AG20443 (cell line): ENCODE data around the gene LBR.
A peak's percentile ranks its signal among the peaks of the same experiment; 100 is the strongest.
"Not testable (repeated sequence)": the region's sequence is repeated elsewhere in the genome, so short reads cannot be mapped to it uniquely, and the experiment has no call there.

Experiments
- DNase-seq: peaks from one replicate; pipeline ENCODE4 v3.0.0; 2012; ENCODE audit warnings: low spot score, mixed read lengths

LBR gene

GRCh38 chr1:225427235-225428067, at the start of gene LBR:
Gene LBR (minus strand): TSS chr1:225428038. CDS start chr1:225424075, 3,963 bp downstream.
- peak; percentile 60 for DNase-seq

GRCh38 chr1:225477296-225477911, 49.6 kb upstream of the LBR start:
- no peak for DNase-seq

DNA sequence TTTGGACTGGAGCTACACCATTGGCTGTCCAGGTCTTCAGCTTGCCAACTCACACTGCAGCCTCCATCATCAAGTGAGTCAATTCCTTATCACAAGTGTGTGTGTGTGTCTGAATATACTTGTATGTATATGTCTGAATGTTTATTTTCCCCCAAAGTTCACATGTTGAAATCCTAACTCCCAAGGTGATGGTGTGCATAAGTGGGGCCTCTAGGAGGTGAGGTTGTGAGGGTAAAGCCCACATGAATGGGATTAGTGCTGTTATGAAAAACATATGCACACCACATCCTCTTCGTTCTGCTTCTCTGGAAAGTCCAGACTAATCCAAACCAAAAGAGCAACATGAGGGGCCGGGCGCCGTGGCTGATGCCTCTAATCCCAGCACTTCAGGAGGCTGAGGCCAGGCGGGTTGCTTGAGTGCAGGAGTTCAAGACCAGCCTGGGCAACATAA, 48.7 kb upstream of the LBR start:
- DNase-seq: no peak

DNA sequence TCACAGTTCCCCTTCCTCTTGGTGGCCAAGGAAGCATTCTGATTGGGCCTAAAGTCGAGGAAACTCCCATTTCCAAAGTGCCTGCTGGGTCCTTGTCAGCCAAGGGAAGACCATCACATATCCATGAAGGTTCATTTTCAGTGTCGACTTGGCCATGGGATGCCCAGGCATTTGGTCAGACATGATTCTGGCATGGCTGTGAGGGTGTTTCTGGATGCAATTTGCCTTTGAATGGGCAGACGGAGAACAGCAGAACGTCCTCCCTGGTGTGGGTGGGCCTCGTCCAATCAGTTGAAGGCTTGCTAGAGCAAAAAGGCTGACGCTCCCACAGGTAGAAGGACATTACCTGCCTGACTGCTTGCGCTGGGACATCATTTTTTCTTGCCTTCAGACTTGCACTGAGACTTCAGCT, 48.3 kb upstream of the LBR start:
- no peak for DNase-seq

DNA sequence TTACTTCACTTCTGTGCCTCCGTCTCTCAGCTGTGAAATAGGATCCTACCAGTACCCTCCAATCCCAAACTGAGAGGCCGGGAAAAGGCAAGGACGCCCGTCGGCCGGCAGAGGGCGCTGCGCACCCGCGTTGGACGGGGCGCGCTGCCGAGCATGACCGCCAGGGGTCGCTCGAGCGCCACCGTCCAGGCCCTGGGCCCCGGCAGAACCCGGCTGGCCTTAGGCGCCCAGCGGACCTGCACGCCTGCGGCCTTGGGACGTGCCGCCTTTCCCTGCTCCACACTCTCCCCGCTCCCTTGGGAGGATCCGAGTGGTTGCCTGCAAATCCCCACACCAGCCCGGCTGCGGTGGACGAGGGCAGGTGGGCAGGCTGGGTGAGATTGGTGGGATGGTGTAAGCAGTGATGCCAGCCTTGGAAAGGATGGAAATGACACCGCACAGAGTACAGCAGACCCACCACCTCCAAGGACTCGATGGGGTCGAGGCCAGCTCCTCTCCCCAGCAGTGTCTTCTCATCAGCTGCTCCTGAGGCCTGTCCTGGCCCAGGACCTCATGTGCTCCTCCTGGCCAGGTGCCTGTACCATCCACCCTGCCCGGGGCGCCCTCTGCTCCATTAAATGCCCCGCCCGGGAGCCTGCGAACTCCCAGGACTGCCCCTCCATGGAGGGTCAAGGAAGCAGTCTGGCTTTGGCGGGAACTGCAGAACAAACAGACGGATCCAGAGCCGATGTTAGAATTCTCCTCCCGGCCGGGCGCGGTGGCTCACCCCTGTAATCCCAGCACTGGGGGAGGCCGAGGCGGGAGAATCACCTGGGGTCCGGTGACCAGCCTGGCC, 47.4 kb upstream of the LBR start:
- DNase-seq: peak; percentile 92

DNA sequence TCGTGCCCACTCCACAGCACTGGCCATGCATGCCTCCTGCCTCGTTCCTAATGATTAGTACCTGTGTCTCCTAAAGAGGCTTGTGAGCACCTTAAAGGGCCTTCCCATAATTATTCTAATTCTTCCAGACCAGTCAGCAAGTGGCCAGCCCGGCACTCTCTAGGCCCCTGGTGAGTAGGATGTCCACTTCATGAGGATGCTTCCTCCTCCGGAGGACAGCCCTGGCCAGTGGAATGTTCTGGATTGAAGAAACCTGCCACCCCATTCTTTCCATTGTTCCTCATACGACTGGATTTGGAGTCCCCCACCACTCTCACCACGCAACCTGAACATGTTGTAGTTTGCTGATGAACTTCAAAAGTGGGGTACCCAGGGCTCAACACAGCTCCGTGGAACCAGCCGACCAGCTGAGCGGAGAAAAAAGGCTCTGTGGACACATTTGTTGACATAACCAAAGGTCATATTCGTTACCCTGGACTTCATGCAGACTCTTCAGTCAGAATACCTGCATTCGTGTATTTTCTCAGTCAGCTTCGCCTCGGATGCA, 46.7 kb upstream of the LBR start:
- DNase-seq: peak; percentile 9

- DNase-seq: peak; percentile 3
Measured at GRCh38 chr1:225473676-225474438, 46.0 kb upstream of the LBR start.

DNA sequence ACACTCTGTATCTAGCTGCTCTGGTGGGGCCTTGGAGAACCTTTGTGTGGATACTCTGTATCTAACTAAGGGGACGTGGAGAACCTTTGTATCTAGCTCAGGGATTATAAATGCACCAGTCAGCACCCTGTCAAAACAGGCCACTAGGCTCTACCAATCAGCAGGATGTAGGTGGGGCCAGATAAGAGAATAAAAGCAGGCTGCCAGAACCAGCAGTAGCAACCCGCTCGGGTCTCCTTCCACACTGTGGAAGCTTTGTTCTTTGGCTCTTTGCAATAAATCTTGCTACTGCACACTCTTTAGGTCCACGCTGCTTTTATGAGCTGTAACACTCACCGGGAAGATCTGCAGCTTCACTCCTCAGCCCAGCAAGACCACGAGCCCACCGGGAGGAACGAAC, 45.4 kb upstream of the LBR start:
- DNase-seq: not testable (repeated sequence)

GRCh38 chr1:225471453-225472301, 43.8 kb upstream of the LBR start:
- no peak for DNase-seq

DNA sequence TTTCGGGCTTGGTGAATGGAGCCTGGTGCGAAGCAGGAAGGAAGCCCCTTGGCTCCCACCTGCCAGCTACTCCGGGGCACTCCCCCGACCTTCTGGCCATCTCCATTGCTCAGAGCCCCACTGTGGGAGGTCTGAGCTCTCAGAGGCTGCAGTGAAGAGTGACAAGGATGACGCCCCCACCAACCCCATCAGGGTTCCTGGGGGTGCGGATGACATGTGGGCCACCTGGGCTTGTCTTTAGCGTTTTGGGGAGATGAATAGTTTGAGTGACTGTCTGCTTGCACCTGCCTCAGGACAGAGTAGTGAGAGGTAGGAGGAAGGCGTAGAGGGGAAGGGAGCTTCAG, 43.2 kb upstream of the LBR start:
- no peak for DNase-seq

DNA sequence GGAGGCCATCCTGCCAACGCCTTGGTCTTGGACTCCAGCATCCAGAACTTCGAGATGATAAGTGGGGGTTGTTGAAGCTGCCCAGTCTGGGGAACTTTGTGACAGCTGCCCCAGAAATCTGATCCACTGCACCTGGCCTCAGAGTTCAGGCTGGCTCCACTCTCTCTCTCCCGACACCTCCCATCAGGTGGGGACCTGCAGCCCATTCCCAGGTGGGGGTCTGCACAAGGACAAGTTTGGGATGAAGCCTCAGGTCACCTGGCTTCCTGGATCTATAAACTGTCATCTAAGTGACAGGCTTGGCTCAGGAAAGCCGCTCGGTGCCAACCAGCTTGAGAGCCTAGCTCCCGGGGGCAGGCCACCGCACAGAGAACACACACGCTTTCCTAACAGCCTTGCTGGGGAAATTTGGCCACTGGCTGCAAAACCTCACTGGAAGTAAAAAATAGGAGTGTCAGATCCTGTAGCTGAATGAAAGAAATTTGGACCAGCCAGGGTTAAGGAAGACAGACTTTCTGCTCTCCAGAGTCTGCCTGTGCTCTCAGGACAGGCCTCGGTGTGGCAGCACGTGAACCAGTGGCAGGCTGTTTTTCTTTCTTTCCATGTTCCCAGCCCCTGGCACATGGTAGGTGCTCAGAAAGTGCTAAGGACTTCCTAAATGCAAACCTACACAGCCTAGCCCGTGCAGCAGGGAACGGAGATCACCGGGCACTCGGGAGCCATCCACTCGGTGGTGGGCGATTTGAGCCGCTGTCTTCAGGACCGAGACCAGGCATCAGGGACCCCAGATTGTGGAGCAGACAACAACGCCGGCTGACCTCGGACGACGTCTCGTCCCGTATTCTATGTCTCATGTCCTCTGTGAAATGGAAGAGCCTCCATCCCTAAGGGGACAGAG, 42.6 kb upstream of the LBR start:
- DNase-seq: no peak

DNA sequence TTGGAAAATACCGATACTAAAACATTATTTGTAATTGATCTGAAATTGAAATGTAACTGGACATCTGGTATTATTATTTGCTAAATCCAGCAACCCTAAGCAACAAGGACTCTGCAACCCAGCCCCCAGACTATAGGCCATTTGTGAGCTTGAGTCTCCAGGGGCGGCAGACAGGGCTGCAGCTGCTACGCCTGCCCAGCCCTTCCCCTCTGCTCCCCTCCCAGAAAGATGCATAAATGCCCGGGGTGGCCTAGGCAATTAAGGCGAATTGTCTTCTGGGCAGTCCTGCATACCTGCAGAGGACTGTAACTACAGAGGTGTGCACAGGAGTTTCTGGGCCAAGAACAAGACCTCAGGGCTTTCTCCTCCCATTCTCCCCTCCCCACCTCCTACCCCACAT, 41.2 kb upstream of the LBR start:
- no peak for DNase-seq

DNA sequence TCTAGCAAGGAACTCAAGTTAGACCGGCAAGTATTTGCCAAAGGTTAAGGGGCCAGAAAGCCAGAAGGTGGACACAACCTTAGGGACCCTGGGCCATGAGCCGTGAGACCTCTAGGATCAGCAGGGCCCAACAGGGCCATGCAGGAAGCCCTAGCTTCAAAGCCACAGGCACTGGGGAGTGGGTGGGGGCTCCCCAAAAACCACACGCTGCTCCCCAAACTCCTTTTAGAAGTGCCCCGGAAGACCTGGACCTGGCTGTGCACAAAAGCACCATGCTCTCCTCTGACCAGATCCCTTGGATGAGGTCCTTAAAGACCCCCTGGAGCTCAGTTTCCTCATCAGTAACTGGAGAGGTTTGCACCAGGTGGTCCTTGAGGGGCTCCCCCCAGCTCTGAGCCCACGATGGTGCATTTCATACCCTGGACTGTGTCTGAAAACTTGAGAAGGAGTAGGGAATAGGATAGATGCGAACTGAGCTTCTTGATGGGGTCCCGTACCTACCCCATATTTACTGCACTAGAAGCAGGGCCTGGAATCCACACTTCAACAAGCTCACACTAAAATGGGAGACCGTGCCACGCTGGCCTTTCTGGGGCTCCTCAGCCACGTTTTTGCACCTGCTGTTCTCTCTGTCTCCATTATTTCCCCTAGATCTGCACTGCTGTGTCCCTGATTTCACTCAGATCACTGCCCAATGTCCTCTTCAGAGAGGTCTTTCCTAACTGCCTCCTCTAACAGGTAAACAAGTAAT, 40.6 kb upstream of the LBR start:
- no peak for DNase-seq

DNA sequence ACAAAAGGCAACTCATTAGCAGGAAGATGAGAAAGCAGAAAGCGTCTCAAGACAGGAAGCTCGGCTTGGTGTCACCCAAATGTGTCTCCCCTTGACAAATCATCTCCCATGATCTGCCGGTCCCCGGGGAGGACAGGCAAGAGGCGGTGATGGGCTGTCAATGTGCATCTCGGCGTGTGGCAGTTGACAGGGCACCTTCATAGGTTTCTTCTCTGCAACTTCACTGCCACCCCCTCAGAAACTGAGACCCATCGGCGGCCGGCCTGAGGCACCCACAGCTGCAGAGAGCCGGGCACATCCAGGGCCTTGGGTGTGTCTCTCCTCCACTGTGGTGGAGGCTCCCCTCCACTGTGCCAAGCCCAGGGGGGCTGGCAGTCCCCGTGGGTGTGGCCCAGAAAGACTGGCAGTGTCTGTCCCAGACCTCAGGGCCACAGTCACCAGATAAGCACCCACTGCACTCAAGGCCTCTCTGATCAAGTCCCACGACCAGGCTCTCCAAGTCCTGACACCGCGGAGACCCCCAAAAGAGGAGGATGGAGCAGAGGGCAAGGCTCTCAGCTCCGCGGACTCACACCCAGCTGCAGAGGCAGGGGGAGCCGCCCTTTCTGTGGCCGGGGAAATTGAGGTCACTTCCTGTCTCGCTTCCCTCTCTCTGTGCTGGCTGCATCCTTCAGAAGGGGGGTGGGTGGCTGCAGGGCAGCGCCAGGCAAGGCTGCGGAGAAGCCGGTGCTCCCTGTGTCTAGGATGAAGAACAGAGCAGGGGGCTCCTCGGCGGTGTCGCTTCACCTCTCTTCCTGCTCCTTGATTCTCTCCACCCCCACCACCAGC, 39.6 kb upstream of the LBR start:
- no peak for DNase-seq

GRCh38 chr1:225466848-225467192, 39.0 kb upstream of the LBR start:
- no peak for DNase-seq

DNA sequence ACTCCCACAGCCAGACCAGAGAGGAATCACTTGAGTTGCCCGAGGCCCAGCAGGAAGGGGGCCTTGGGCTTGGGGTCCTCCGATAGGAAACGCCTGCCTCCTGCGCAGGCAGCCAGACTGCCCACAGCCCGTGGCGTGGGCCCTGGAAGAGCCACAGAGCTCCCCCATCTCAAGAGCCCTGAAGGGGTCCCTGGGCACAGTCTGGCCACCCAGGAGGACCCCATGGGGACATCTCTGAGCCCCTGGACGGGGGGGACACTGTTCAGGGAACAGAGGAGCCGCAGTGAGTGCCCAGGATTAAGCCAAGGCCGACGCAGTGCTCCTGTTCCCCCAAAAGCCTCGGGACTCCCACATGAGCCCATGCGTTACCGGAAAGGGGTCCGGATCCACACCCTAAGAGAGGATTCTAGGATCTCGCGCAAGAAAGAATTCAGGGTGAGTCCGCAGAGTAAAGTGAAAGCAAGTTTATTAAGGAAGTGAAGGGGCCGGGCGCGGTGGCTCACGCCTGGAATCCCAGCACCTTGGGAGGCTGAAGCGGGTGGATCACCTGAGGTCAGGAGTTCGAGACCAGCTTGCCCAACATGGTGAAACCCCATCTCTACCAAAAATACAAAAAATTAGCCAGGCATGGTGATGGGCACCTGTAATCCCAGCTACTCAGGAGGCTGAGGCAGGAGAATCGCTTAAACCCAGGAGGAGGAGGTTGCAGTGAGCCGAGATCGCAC, 38.1 kb upstream of the LBR start:
- no peak for DNase-seq
